DMS114 treated with DMSO at 0.1 percent for 48 hours (cell line): ENCODE data around the gene IGFBP1.
A peak's percentile ranks its signal among the peaks of the same experiment; 100 is the strongest.

Experiments used
- DNase-seq: peaks from one replicate; lab custom pipeline; 2025; ENCODE audit not compliant: unreplicated experiment; lab: John Stamatoyannopoulos, UW

Gene IGFBP1

DNA sequence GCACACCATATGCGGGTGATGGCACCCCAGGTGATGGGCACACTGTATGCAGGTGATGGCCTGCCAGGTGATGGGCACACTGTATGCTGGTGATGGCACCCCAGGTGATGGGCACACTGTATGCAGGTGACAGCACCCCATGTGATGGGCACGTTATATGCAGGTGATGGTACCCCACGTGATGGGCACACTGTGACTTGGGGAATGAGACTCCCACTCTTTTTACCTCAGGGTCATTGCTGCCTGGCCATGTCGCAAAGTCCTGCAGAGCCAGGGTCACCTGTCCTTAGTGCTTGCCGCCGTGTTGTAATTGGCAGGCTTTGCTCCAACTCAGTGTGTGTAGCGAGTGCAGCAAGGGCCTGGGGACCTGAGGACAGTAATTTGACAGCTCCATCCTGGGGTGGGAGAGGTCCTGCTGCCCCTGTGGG is 7.8 kb upstream of the IGFBP1 start:
- DNase-seq, result no peak

DNA sequence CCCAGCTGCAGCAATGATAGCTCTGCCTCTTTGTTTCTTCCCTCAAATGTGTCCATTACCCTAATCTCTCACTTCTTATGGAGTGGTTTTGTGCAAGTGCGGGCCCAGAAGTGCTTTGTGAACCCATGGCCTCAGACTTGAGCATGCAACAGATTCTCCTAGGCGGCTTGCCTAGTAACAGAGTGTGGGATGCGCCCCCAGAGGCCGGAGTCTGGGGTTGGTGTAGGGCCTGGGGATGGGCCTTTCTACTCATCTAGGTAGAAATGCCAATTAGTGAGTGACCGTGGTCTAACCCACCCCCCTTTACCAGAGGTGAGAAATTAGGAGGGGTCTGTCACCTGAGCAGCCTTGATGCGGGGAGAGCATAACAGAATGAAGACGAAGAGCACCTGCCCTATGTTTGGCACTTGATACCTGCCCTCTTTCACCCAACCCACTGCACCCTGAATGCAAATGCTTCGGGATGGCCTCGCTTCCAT is 7.0 kb upstream of the IGFBP1 start:
- no peak for DNase-seq

DNA sequence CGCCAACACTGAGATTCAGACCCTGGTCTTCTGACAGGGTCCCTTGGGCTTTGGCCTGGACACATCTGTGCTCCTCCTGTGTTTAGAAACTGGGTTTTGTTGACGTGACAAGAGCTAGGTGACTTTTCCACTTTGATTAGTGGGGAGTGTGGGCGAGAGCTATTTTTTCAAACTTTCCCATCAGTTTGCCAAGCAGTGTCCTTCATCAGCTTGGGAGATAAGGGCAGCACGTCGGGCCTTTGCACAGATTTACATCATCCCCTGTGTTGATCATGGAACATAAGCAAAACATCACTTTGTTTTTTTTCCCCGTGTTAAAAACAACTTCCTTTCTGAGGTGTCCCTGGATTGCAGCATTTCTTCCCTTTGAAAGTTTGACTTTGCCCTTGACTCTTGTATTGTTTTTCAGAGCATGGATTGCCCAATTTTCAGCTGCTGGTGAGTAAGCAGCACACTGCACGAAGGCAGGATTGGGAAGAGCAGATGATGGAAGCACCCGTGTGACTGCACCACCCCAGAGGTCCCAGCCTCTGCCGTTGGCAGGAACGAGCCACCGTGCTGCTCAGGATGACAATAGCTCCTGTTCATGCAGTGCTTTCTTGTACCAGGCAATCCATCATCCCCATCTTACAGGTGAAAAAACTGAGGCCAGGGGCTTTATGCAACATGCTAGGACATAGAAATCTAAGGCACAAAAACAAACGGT is 6.4 kb upstream of the IGFBP1 start:
- no peak for DNase-seq

DNA sequence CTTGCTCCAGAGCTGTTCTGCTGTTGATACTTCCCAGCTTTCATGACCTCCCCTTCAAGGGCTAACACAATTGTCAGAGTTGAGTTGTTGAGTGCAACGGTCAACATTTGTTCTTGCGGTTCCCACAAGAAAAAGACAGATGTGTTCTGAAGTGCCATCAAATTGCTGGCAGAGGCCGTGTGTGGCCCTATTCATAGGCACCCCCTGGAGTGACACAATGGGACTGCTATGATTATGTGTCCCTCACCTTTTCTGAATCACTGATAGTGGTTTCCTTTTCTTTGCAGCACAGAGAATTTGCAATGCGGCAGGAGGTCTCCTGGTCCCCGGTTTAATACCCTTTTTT is 5.8 kb upstream of the IGFBP1 start:
- DNase-seq, result no peak

DNA sequence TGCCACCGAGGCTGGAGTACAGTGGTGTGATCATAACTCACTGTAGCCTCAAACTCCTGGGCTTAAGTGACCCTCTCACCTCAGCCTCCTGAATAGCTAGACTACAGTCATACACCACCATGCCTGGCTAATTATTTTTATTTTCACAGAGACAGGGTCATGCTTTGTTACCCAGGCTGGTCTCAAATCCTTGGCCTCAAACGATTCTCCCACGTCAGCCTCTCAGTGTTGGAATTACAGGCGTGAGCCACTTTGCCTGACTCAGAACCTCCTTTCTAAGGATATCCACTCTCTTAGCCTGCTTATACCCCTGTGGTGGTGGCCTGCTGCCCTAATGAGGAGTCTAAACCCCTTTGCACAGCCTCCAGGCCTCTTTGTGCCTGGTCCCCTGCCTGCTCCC is 4.2 kb upstream of the IGFBP1 start:
- no peak for DNase-seq

DNA sequence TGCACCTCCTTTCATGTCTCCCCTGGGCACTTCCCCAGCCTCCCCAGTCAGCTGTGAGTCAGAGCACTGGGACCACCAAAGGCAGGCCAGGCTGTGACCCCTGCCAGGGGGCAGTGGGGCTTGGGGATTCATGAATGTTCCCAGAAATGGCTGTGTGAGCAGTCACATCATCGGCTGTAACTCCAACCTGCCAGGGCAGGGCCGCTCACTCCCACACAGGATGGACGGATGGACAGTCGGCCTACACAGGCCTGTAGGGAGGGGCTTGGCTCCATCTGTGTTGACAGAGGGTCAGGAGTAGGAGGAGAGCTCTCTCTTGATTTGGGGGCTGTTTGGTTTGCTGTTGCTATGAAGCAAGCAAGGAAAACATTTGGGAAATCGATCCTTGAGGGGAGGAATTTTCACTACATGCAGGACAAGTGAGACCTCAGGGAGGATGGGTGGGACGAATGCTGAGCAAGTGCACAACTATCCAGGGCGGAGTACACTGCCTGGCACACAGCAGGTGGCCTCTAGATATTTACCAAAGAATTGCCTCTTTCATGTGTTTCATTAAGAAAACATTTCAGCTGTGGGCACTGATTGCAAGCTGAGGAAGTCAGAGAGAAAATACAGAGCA is 2.9 kb upstream of the IGFBP1 start:
- no peak for DNase-seq

DNA sequence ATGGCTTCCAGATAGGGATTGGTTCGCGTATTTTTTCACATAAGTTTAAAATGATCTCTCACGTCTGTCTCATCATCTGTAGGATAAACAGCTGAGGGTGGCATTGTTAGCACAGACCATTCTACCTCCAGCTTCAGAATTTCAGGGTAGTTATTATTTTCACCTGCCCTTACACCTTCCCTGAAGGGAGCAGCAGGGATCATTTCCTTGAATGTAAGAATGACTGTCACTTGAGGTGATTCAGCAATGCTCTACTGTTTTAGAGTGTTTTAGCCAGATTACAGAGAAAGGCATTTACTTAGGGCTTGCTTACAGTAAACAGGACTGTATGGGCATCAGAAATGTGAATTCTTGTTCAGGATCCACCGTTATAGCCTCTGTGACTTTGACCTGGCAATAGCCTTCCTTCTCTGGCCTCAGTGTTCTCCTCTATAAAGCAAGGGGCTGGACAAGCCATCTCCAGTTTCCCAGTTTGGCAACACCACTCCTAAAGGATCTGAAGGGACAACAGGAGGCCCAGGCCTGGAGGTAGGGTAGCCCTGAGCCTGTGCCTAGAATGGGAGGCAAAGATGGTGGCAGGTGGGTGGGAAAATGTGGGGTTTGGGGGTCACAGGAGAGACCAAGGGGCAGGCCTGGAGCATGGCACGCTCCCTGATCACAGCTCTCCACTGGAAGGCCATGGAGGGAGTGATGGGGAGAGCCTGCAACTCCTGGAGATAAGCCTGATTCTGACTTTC is 1.2 kb upstream of the IGFBP1 start:
- no peak for DNase-seq

DNA sequence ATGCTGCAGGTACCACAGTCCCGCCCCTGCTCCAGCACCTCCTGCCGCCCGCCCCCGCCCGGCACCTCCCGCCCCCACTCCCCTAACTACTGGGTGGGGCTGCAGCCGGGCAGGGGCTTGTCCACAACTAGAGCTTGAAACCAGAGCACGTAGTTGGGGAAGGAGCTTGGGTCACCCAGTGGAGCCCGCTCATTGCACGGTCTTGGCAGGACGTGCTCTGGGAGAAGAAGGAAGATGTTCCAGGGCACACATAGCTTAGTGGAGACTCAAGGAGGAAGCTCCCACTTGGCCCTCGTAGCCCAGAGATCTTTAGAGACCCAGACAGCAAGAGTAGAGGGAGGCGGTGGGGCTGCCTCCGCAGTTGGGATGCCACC is 692 bp downstream of the IGFBP1 start:
- DNase-seq, result no peak

DNA sequence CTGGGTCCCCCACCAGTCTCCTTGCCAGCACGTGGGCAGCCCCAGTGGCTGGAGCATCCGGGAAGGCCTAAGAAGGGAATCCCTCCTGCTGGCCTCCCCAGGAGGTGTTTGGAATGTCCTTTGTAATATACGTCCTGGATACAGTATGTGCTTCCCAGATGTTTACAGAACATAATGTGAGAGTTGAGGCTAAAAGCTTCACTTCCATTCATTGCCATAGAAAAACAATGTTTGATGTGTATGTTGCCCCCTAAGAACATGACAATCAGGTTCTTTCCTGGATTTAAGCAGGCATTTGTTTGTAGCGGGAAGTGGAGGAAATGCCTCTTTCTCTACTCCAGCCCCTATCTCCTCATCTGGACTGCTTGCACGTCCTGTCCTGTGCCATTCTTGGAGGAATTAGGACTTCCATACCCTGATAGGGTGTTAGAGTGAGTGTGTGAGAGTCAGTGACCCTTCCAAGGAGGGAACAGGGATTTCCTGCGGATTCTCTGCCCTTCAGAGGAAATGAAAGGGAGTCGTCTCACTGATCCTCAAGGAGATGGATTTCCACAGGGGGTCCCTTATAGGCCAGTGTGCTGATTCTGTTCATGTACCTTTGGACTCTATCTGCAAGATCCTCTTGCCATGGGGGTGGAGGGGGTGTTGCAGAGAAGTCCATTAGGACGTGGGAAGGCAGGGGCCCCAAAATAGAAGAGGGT is 1.2 kb downstream of the IGFBP1 start:
- DNase-seq, result no peak

DNA sequence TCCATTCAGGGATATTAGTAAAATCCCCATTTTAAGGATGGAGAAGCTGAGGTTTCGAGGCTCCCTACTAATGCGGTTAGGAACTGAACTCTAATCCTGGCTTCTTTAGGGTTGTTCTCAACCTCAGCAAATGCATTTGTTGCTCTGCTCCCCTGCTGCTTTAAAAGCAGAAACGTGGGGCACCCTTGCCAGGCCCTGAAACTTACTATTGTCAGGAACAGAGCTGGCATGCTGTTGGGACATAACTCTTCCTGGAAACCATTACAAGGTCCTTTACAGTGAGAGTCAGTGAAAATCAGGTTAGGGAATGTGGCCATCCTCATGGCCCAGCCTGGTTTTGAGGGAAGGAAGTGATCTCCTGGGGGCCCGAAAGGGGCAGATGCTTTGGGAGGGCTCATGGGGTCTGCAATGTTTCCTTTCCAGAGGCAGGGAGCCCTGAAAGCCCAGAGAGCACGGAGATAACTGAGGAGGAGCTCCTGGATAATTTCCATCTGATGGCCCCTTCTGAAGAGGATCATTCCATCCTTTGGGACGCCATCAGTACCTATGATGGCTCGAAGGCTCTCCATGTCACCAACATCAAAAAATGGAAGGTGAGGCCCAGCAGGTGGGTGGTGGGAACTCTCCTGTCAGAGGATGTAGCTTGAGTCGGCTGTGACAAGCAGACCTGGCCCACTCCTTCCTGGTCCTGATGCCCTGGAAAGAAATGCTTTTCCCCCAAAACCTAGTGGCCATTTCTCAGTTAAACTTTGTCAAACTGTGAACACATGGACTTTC is 2.0 kb downstream of the IGFBP1 start:
- DNase-seq, result no peak

DNA sequence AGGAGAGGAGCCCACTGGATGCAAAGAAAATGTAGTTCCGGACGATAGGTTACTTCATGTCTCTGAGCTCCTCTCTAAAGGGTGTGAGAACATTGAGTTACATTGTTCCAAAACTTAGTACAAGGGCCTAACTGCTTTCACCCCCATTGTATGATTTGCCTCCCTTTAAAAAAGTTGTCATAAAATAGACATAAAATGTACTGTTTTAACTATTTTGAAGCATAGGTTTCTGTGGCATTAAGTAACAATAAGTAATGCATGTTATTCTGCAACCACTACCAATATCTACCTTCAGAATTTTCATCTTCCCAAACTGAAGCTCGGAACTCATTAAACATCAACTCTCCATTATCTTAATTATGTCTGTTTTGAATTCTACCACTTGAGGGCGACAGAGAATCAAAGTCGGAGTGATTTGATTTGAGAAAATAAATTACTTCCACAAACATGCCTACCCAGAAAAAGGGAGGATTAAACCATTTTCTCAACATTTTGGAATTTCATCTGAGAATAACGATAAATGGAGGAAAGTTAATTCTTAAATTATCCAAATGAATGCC is 2.7 kb downstream of the IGFBP1 start:
- peak; percentile 36 for DNase-seq

DNA sequence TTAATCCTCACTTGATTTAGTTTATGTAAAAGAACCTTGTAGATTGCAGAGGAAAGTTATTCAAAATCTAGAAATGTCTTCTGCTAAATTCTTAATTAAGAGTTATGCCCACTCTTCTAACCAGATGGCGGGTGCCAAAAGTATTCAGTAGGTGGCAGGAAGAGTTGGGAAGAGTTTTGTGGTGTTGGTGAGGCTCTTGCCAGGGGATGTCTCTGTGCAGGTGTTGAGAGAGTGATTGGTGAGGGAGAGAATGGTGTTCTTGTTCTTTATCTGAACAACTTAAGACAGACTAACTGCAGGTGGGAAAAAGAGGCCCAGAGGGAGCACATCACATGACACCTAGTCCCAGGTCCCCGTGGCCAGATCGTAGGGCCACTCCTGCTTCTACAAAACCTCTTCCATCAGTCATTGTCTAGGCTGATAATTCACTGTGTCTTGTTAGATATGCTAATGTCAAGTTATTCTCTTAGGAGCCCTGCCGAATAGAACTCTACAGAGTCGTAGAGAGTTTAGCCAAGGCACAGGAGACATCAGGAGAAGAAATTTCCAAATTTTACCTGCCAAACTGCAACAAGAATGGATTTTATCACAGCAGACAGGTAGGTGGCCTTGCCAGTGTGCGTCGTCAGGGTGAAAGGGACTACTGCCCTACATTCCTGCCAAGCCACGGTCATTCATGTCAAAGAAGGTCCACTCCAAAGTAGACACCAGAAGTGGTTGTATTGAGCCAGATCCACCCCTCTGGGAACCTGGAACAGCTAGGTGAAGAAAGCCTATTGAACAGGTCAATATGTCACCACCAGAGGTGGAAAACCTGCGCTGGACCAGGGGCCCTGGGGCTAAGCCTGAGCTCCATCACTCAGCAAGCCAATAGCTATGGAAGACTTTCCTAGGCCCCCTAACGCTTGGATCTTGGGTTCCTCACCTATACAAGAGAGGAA is 3.4 kb downstream of the IGFBP1 start:
- DNase-seq, result no peak

DNA sequence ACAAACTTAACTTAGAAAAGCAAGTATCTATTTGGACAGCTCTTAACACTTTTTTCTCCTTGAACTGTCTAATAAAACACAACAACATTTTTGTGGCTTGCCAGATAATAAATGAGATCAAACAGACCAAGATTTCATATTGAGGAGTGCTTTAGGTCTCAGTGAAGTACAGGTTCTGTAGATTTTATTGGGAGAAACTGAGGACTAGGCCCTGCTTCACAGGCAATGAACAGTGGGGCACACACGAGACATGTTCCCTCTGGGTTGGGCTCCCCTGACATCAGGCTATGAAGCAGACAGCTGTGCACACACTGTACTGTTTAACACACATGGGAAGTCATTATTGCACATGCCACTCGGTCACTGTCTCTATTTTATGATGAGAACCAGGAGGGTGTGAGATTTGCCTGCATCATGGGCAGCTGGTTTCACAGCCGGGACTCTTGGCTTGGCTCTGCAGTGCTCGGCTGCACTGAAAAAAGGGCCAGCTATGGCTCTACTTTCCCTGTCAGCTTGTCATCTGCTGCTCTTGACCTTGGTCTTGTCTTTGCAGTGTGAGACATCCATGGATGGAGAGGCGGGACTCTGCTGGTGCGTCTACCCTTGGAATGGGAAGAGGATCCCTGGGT is 4.2 kb downstream of the IGFBP1 start:
- no peak for DNase-seq

DNA sequence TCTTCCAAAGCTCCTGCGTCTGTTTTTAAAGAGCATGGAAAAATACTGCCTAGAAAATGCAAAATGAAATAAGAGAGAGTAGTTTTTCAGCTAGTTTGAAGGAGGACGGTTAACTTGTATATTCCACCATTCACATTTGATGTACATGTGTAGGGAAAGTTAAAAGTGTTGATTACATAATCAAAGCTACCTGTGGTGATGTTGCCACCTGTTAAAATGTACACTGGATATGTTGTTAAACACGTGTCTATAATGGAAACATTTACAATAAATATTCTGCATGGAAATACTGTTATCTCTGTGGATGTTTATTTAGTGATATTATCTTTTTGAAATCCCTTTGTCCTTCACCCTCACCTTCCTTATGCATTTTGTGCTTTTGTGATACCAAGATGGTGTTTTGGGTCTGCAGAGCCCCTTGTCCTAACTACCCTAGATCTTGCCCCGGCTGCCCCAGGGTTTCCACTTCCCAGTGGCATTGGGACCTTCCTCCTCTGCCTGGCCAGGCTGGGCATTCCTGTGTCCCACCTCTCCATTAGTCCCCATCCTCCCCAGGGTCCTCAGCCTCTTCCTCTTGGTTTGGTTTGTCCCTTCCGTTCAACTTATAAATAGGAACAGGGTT is 5.2 kb downstream of the IGFBP1 start:
- DNase-seq, result no peak

DNA sequence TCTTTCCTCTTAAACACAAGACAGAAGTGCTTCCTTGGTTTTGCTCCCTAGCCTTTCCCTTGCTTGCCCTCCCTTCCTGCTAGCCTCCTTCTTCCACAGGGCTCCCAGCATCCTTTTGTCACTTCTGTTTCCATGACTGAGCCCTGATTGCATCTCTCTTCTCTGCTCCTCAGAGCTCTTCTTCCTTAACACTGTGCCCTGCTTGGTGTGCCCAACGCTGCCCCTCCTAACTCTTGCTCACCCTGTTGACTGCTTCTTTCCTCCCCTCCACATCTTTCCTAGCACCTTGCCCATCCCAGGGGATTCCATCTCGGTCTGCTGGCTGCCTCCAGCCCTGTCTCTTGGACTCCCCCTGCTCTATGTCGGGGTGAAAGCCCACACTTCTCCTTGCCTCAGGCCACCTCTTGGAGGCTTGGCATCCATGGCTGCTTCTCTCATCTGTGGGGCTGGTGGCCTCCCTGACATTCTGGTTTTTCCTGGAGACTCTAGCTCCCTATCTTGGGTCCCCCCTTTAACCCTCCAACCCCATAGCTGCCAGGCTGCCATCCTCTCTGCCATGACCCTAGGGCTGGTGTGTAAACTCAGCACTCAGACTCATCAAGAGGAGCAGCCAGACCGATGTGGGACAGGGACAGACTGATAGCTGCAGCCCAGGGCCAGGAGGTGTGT is 5.8 kb downstream of the IGFBP1 start:
- no peak for DNase-seq

DNA sequence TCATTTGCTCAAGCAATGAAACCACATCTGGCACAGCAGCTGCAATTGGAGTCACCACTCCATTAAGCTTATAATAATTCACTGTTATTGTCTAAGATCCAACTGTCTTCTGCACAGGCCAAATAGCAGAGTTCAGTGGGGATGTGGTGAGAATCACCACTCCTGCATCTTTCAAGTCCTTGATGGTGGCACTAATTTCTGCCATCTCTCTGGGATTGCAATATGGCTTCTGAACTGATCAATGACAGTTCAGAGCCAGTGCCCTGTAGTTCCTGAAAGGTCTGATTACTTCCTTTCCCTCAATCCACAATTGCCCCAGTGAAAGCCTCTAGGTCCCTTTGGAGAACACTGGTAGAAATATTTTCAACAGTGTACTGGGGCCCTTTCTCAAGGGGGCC is 6.4 kb downstream of the IGFBP1 start:
- DNase-seq, result no peak

DNA sequence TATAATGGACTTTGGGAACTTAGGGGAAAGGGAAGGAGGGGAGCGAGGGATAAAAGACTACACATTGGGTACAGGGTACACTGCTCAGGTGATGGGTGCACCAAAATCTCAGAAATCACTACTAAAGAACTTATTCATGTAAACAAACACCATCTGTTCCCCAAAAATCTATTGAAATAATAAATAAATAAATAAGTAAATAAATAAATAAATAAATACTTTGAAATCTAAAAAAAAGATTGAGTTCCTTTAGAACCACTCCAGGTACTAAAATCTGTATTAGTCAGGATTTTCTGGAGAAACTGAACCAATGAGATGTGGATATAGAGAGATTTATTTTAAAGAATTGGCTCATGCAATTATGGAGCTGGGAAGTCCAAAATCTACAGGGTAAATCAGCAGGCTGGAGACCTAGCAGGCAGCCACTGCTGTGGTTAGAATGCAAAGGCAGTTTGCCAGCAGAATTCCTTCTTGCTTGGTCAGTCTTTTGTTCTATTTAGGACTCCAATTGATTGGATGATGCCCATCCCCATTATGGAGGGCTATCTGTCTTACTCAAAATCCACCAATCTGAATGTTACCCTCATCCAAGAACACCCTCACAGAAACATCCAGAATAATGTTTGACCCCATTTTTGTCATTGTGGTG is 8.9 kb downstream of the IGFBP1 start:
- no peak for DNase-seq

DNA sequence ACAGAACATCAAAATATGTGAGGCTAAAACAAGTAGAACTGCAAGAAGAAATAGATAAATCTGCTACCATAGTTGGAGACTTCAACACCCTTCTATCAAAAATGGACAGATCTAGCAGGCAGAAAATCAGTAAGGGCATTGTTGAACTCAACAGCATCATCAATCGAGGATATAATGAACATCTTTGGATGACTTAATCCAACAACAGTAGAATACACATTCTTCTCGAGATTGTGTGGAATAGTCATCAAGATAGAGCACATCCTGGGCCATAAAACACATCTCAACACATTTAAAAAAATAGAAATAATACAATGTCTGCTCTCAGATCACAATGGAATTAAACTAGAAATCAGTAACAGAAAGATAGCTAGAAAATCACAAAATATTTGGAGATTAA is 9.9 kb downstream of the IGFBP1 start:
- DNase-seq, result no peak
